Embryonic facial prominence (tissue), 1 donor: ENCODE data around the gene WASHC1.
"Not testable (repeated sequence)": the region's sequence is repeated elsewhere in the genome, so short reads cannot be mapped to it uniquely, and the experiment has no call there.

Experiments used
- DNase-seq: peaks from one replicate; pipeline ENCODE4 v3.0.0-alpha.2; 2016; ENCODE audit errors: extremely low spot score

Gene WASHC1

DNA sequence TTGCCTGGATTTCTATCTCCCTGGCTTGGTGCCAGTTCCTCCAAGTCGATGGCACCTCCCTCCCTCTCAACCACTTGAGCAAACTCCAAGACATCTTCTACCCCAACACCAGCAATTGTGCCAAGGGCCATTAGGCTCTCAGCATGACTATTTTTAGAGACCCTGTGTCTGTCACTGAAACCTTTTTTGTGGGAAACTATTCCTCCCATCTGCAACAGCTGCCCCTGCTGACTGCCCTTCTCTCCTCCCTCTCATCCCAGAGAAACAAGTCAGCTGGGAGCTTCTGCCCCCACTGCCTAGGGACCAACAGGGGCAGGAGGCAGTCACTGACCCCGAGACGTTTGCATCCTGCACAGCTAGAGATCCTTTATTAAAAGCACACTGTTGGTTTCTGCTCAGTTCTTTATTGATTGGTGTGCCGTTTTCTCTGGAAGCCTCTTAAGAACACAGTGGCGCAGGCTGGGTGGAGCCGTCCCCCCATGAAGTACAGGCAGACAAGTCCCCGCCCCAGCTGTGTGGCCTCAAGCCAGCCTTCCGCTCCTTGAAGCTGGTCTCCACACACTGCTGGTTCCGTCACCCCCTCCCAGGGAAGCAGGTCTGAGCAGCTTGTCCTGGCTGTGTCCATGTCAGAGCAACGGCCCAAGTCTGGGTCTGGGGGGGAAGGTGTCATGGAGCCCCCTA lies 15.0 kb downstream of the WASHC1 start:
- DNase-seq: not testable (repeated sequence)

DNA sequence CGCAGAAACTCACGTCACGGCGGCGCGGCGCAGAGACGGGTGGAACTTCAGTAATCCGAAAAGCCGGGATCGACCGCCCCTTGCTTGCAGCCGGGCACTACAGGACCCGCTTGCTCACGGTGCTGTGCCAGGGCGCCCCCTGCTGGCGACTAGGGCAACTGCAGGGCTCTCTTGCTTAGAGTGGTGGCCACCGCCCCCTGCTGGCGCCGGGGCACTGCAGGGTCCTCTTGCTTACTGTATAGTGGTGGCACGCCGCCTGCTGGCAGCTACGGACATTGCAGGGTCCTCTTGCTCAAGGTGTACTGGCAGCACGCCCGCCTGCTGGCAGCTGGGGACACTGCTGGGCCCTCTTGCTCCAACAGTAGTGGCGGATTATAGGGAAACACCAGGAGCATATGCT lies 18.1 kb downstream of the WASHC1 start:
- not testable (repeated sequence) for DNase-seq

DNA sequence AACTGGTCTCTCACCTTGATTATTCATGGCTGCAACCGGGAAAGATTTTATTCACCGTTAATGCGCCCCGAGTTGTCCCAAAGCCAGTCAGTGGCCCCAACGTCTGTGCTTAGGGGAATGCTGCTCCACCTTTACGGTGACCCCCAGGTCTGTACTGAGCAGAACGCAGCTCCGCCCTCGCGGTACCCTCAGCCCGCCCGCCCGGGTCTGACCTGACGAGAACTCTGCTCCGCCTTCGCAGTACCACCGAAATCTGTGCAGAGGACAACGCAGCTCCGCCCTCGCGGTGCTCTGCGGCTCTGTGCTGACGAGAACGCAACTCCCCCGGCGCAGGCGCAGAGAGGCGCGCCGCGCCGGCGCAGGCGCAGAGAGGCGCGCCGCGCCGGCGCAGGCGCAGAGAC lies 18.6 kb downstream of the WASHC1 start:
- DNase-seq: not testable (repeated sequence)

DNA sequence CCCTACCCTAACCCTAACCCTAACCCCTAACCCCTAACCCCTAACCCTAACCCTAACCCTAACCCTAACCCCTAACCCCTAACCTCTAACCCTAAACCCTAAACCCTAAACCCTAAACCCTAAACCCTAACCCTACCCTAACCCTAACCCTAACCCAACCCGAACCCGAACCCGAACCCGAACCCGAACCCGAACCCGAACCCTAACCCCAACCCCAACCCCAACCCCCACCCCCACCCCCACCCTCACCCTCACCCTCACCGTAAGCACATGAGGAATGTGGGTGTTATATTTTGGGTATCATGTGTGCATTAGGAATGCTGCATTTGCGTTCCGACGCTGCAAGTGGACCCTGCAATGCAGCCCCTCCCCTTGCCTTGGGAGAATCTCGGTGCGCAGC lies 19.0 kb downstream of the WASHC1 start:
- not testable (repeated sequence) for DNase-seq
